Activated CD4-positive, alpha-beta T cell treated with anti-CD3 and anti-CD28 coated beads, Interleukin-2, amount 10 ng/mL, durations not matched to agents 7 days and 5 days (primary cell): Measurements from ENCODE around the gene CPB1. TPM values are rescaled to one million over a fixed set of nuclear protein-coding genes. Genes with fewer than 3 reads are reported as not detected.

Source experiments
- CTCF ChIA-PET: fragments of 350-600 bp; sonication (Branson Sonifier 250); formaldehyde crosslinking; loops from one replicate; lab custom pipeline; 2021; ENCODE audit warnings: antibody characterized with exemption; lab: Charles Lee
- POLR2A ChIA-PET: fragments of 350-600 bp; sonication (Branson Sonifier 250); formaldehyde crosslinking; loops from one replicate; lab custom pipeline; 2021; ENCODE audit warnings: antibody characterized with exemption; lab: Charles Lee
- DNase-seq: peaks from one replicate; pipeline ENCODE4 v3.0.0-alpha.2; 2020
- H3K27ac Mint-ChIP-seq: one replicate; pipeline ENCODE4 v1.8.0; 2021; ENCODE audit warnings: mild to moderate bottlenecking, moderate library complexity, mixed read lengths
- H3K27me3 Mint-ChIP-seq: one replicate; pipeline ENCODE4 v1.8.0; 2021; ENCODE audit warnings: mixed read lengths
- H3K36me3 Mint-ChIP-seq: one replicate; pipeline ENCODE4 v1.8.0; 2021; ENCODE audit warnings: low read depth, mixed read lengths
- H3K4me1 Mint-ChIP-seq: one replicate; pipeline ENCODE4 v1.8.0; 2021; ENCODE audit warnings: mixed read lengths
- H3K4me3 Mint-ChIP-seq: one replicate; pipeline ENCODE4 v1.8.0; 2021; ENCODE audit warnings: mild to moderate bottlenecking, moderate library complexity, mixed read lengths
- H3K9me3 Mint-ChIP-seq: one replicate; pipeline ENCODE4 v1.8.0; 2021; ENCODE audit warnings: mixed read lengths
- total RNA-seq, 2 experiments: library from RNA; stranded (reverse); gene quantifications; one replicate each; pipeline ENCODE4 v1.2.3, GENCODE V29; 2021

The CPB1 gene
- total RNA-seq, 2 experiments from 2014 or later: not detected

- Mint-ChIP-seq H3K36me3 (no peaks in the 10 kb centered on the region), H3K4me3 (no peak overlapping the region), H3K27ac (no peak overlapping the region), H3K4me1 (no peaks in the 10 kb centered on the region), H3K27me3 (no peaks in the 10 kb centered on the region), H3K9me3 (no peaks in the 10 kb centered on the region)
- ChIA-PET CTCF (no interaction called here), POLR2A (no interaction called here)
- DNase-seq: no peak
Measured at GRCh38 chr3:148815316-148816110, 12.1 kb upstream of the CPB1 start.

GRCh38 chr3:148816427-148816826, 11.2 kb upstream of the CPB1 start:
- H3K4me3 Mint-ChIP-seq: no peak overlapping the region
- no peaks in the 10 kb centered on the region for H3K9me3 Mint-ChIP-seq
- ChIA-PET POLR2A (no interaction called here), CTCF (no interaction called here)
- no peaks in the 10 kb centered on the region for H3K36me3 Mint-ChIP-seq
- H3K27ac Mint-ChIP-seq: no peak overlapping the region
- H3K27me3 Mint-ChIP-seq: no peaks in the 10 kb centered on the region
- no peaks in the 10 kb centered on the region for H3K4me1 Mint-ChIP-seq
- no peak for DNase-seq

- Mint-ChIP-seq H3K9me3 (no peaks in the 10 kb centered on the region), H3K4me3 (no peak overlapping the region), H3K36me3 (no peaks in the 10 kb centered on the region), H3K4me1 (no peaks in the 10 kb centered on the region), H3K27me3 (no peaks in the 10 kb centered on the region), H3K27ac (no peak overlapping the region)
- POLR2A ChIA-PET: no interaction called here
- no peak for DNase-seq
- CTCF ChIA-PET: no interaction called here
Measured at GRCh38 chr3:148816981-148817525, 10.6 kb upstream of the CPB1 start.

- POLR2A ChIA-PET: no interaction called here
- Mint-ChIP-seq H3K27me3 (peaks cover 2% of the 10 kb centered on the region), H3K4me1 (no peaks in the 10 kb centered on the region), H3K4me3 (no peak overlapping the region), H3K9me3 (no peaks in the 10 kb centered on the region), H3K36me3 (no peaks in the 10 kb centered on the region), H3K27ac (no peak overlapping the region)
- CTCF ChIA-PET: no interaction called here
- DNase-seq: no peak
Measured at GRCh38 chr3:148820361-148821245, 7.0 kb upstream of the CPB1 start.

- no peaks in the 10 kb centered on the region for H3K4me1 Mint-ChIP-seq
- H3K4me3 Mint-ChIP-seq: no peak overlapping the region
- CTCF ChIA-PET: no interaction called here
Measured at GRCh38 chr3:148823026-148823425, 4.6 kb upstream of the CPB1 start.

GRCh38 chr3:148825476-148825875, 2.1 kb upstream of the CPB1 start:
- Mint-ChIP-seq H3K4me3 (no peak overlapping the region), H3K27ac (no peak overlapping the region), H3K36me3 (no peaks in the 10 kb centered on the region), H3K9me3 (no peaks in the 10 kb centered on the region), H3K27me3 (peaks cover 6% of the 10 kb centered on the region), H3K4me1 (no peaks in the 10 kb centered on the region)
- CTCF ChIA-PET: no interaction called here
- POLR2A ChIA-PET: no interaction called here
- DNase-seq: no peak

More at GRCh38 chr3:148823026-148823425, 4.6 kb upstream of the CPB1 start:
- Mint-ChIP-seq H3K36me3 (no peaks in the 10 kb centered on the region), H3K27me3 (peaks cover 3% of the 10 kb centered on the region), H3K9me3 (no peaks in the 10 kb centered on the region), H3K27ac (no peak overlapping the region)
- no peak for DNase-seq
- POLR2A ChIA-PET: no interaction called here

- Mint-ChIP-seq H3K4me1 (no peaks in the 10 kb centered on the region), H3K9me3 (no peaks in the 10 kb centered on the region), H3K27ac (no peak overlapping the region), H3K27me3 (peaks cover 10% of the 10 kb centered on the region), H3K4me3 (no peak overlapping the region), H3K36me3 (no peaks in the 10 kb centered on the region)
- ChIA-PET CTCF (interaction anchor here (0.7 kb wide), 1 partner anchor 76 kb away, joined by 3 read pairs; no protein-coding TSS in a partner anchor), POLR2A (no interaction called here)
- DNase-seq: no peak
Measured at GRCh38 chr3:148828136-148828690, 602 bp downstream of the CPB1 start.

- ChIA-PET CTCF (no interaction called here), POLR2A (no interaction called here)
- H3K27ac Mint-ChIP-seq: no peak overlapping the region
- H3K4me1 Mint-ChIP-seq: no peaks in the 10 kb centered on the region
- no peaks in the 10 kb centered on the region for H3K36me3 Mint-ChIP-seq
- no peak for DNase-seq
- no peak overlapping the region for H3K4me3 Mint-ChIP-seq
- no peaks in the 10 kb centered on the region for H3K9me3 Mint-ChIP-seq
- H3K27me3 Mint-ChIP-seq: peaks cover 8% of the 10 kb centered on the region
Measured at GRCh38 chr3:148829926-148830325, 2.3 kb downstream of the CPB1 start.

GRCh38 chr3:148833223-148833622, 5.6 kb downstream of the CPB1 start:
- ChIA-PET POLR2A (no interaction called here), CTCF (no interaction called here)
- no peaks in the 10 kb centered on the region for H3K4me1 Mint-ChIP-seq
- no peaks in the 10 kb centered on the region for H3K36me3 Mint-ChIP-seq
- H3K9me3 Mint-ChIP-seq: no peaks in the 10 kb centered on the region
- H3K4me3 Mint-ChIP-seq: no peak overlapping the region
- DNase-seq: no peak
- no peak overlapping the region for H3K27ac Mint-ChIP-seq
- peaks cover 11% of the 10 kb centered on the region for H3K27me3 Mint-ChIP-seq

- ChIA-PET CTCF (no interaction called here), POLR2A (no interaction called here)
- Mint-ChIP-seq H3K27me3 (peaks cover 7% of the 10 kb centered on the region), H3K4me1 (no peaks in the 10 kb centered on the region), H3K36me3 (no peaks in the 10 kb centered on the region), H3K27ac (no peak overlapping the region), H3K4me3 (no peak overlapping the region), H3K9me3 (no peaks in the 10 kb centered on the region)
- no peak for DNase-seq
Measured at GRCh38 chr3:148839805-148840204, 12.2 kb downstream of the CPB1 start.

GRCh38 chr3:148840451-148840850, 12.8 kb downstream of the CPB1 start:
- Mint-ChIP-seq H3K36me3 (no peaks in the 10 kb centered on the region), H3K9me3 (no peaks in the 10 kb centered on the region), H3K27ac (no peak overlapping the region), H3K4me3 (no peak overlapping the region), H3K27me3 (peaks cover 2% of the 10 kb centered on the region), H3K4me1 (no peaks in the 10 kb centered on the region)
- no peak for DNase-seq
- POLR2A ChIA-PET: no interaction called here
- CTCF ChIA-PET: no interaction called here

- H3K9me3 Mint-ChIP-seq: no peaks in the 10 kb centered on the region
- no peak overlapping the region for H3K4me3 Mint-ChIP-seq
- no peaks in the 10 kb centered on the region for H3K36me3 Mint-ChIP-seq
- no peak overlapping the region for H3K27ac Mint-ChIP-seq
- ChIA-PET POLR2A (no interaction called here), CTCF (no interaction called here)
- no peaks in the 10 kb centered on the region for H3K27me3 Mint-ChIP-seq
- DNase-seq: no peak
- no peaks in the 10 kb centered on the region for H3K4me1 Mint-ChIP-seq
Measured at GRCh38 chr3:148845756-148846395, 18.3 kb downstream of the CPB1 start.
